HG03520 (cell line): ENCODE results near the gene NNMT.

Experiments used
- ATAC-seq: cut with Tn5 transposase; IDR thresholded peaks from one replicate; pipeline ENCODE4 v1.9.1; 2021; ENCODE audit warnings: mild to moderate bottlenecking, moderate library complexity; ENCODE audit not compliant: unreplicated experiment

NNMT gene

DNA sequence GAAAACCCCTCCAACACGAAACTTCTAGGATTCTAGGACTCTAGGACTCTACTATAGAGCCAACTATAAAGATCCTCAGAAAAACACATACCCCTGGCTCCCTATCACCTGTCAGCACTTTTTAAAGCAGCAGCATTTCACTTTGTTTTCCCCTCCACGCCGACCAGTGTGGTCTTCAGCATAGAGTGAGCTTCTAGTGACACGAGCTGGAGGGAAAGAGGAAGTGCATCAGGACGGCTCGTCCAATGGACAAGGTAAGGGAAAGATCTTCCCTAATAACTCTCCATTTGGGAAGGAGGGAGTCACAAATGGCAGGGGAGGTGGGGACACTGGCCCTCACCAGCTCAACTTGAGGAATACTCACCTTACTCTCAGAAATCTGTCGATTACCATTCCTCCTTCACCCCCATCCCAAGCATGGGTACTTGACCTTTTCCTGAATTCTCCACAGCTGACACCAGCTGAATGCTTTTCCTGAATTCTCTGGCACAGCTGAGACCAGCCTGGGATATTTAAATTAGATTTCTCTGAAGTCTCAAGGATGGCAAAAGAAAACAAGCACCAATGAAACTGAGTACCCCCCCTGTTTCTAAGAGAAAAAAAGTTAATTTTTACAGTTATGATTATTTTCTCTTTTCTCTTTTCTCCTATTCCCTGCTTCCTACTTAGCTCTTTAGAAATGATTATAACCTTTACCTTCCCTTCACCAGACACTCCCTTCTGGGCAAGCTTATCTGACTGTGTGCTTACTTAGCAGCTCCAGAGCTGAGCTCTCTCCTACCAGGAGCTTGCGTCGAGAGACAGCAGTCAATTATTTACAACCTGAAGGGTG is 33.3 kb upstream of the NNMT start:
- no peak for ATAC-seq

DNA sequence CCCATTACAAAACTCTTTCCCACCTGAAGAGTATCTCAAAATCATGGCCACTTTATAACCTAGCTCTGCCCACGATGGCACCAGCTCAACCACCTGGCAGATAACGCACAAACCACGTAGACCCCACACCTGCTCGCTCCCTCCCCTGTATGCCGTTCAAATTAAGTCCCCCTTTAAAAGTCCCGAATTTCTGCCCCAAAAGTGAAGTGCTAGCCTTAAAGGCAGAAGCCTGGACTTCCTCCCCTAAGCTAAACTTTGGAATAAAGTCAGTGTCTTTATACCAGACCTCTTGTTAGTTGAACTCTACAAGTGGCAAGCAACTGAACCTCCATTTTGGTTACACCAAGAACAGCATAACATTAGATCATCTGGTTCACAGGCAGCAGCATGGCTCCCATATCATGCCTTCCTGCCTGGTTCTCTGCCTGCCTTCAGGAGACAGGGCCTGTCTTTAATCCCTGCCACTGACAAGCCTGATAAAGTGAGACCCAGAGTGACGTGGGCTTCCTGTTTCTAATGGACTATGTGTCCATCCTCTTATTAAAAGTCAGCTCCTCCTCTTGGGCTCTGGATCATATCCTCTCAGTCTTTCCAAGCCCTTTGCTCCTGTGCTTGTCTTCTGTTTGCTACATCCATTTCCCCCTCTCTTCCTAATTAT is 32.6 kb upstream of the NNMT start:
- no peak for ATAC-seq

GRCh38 chr11:114264381-114264780 is 31.8 kb upstream of the NNMT start:
- ATAC-seq: no peak

DNA sequence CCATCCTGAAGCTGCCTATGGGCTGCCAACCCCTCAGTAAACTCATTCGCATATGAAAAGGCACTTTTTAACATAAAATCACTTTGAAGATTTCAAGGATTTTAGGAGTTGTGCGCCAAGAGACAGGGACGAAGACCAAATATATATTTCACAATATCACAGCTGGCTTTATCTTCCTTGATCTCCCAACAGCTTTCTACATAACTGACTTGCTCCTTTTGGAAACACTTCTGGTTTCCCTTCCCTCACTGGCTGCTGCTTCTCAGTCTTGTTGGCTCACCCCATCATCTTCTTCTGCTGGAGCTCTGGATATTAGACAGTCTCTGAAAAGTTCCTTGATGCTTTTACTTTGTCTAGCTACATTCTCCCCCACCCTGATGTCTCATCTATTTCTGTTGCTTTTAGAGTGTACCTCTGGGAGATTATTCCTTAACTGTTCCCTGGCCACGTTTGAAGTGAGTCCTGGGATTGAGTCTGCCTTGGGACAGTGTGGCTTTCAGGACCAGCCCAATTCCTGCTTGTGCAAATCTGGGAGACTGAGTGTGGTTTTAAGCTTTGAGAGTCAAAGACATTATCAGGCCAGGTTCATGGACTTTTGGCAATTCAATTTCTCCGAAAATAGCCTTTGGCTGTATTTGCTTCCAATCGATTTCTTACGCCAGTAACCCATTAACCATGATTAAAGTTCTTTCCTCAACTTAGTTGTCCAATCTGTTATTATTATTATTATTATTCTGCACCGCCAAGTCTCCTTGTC is 30.9 kb upstream of the NNMT start:
- ATAC-seq: no peak

GRCh38 chr11:114269498-114269897 is 26.7 kb upstream of the NNMT start:
- no peak for ATAC-seq

DNA sequence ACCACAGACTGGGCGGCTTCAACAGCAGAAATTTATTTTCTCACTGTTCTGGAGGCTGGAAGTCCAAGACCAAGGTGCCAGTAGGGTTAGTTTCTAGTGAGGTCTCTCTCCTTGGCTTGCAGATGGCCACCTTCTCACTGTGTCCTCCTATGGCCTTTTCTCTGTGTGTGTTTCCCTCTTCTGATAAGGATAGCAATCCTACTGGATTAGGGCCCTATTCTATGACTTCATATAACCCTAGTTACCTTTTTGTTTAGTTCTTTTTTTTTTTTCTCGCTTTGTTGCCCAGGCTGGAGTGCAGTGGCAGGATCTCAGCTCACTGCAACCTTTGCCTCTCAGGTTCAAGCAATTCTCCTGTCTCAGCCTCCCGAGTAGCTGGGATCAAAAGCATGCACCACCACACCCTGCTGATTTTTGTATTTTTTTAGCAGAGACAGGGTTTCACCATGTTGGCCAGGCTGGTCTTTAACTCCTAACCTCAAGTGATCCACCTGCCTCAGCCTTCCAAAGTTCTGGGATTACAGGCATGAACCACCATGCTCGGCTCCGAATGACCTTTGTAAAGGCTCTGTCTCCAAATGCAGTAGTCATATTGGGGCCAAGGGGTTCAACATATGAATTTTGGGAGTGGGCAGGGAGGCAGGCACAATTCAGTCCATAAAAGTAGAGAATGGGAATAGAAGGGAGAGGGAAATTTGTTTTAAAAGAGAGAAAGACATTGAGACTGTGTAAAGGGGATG is 25.5 kb upstream of the NNMT start:
- ATAC-seq: no peak

DNA sequence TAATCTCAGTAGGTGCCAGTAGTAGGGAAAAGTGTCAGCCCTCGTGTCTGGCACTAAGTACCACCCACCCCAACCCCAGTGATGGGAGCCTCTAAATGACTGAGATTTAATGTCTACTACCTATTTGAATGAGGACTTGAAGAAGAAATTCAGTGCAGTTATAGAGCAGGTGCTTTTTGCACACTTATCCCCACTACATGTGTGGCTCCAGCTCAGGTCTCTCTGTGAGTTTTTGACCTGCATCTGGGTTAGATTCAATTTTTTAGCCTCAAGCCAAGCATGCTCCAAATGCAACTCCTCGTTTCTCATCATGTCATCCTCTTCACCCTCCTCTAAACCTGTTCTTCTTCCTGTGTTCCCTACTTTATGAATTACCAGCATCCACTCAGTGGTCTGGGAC is 24.9 kb upstream of the NNMT start:
- ATAC-seq: no peak

DNA sequence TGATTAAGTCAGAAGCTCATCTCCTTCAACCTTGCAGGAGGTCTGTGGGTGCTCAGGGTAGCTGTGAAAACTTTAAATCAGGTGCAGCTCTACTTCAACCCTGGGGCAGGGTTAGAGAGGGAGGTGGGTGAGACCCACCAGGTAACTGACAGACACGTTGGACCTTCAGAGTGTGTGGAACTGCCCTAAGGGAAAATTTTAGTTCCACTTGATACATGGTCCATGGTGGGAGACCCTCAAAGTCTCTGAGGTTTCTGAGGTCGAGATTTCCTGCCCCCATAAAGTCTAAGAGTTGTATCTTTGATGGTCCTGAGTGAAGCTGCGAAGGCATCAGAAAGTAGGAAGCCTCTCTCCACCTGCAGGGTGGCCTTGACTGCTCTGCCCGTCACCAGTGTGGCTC is 23.9 kb upstream of the NNMT start:
- ATAC-seq: no peak

DNA sequence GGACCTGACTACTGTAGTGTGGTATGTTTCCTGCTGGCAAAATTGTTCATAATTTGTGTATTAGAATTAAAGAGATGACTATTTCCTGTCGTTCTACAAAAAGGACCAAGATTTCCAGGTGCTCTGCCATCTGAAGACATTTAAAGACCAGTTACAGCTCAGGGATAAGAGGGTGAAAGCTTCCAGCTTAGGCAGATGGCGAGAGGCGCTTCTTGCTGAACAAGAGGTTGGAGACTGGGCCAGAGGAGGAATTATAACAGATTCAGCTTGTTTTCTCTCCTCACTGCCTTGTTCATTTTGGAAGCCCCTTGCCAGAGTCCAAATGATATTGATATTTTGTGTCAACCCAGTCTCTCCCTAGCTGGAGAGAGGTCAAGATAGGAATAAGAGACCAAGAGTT is 23.1 kb upstream of the NNMT start:
- no peak for ATAC-seq

GRCh38 chr11:114273890-114274635 is 22.1 kb upstream of the NNMT start:
- no peak for ATAC-seq

GRCh38 chr11:114274637-114275036 is 21.6 kb upstream of the NNMT start:
- ATAC-seq: no peak

DNA sequence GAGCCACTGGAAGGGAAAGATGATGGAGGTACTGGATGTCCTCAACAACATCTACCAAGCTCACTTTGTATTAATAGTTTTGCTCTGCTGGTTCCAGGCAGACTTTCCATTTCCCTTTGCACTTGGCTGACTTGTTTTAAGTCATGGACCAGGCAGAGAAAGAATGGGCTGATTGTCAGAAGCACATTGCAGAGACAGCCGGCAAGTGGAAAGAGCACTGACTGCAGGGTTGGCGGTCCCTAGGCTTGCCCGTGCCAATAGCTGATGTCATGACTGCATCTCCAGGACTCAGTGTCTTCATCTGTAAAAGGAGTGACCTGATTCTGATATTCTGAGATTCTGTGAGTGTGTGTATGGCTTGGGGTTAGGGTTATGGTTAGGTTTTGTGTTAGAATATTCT is 20.9 kb upstream of the NNMT start:
- ATAC-seq: no peak

- ATAC-seq: no peak
Observed at GRCh38 chr11:114276077-114276476, 20.1 kb upstream of the NNMT start.

DNA sequence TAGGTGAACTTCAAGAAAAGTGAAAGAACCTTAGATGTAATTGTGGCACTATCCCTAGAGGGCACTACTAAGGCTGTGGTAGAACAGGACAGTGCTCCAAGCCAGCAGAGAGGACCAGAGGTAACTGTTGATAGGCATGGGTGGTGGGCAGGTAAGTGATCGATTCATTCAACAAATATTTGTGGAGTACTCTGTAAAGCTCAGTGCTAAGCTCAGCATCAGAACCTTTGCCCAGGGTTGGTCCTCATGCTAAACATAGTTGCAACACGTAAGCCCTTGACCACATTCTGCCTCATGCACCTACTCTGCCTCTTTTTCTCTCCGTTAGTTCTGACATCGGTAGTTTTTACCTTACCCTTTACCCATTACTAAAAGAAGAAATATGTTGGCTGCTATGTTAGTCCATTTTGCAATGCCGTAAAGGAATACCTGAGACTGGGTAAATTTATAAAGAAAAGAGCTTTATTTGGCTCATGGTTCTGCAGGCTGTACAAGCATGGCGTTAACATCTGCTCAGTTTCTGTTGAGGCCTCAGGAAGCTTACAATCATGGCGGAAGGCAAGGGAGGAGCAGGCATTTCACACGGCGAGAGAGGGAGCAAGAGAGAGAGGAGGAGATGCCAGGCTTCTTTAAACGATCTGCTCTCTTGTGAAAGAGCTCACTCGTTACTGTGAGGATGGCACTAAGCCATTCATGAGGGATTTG is 18.4 kb upstream of the NNMT start:
- ATAC-seq: no peak

- no peak for ATAC-seq
Observed at GRCh38 chr11:114278342-114279065, 17.7 kb upstream of the NNMT start.

- no peak for ATAC-seq
Observed at GRCh38 chr11:114279792-114280546, 16.2 kb upstream of the NNMT start.

DNA sequence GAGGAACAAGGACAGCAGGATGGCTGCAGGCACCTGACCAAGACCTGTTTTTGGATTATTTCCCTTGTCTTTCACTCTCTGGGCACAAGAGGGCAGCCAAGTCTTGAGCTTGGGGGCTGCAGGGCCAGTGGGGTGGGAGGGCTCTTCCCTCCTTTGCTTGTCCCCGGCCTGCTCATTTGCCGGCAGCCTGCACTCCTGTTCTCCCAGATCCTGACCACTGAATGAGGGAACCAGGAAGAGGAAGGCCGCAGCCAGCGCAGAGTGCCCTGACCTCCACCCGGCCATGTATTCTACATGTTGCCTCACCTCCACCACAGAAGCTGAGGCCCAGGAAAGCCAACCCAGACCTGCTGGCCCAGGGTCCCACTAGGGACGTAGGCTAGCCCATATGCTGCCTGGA is 15.5 kb upstream of the NNMT start:
- no peak for ATAC-seq

DNA sequence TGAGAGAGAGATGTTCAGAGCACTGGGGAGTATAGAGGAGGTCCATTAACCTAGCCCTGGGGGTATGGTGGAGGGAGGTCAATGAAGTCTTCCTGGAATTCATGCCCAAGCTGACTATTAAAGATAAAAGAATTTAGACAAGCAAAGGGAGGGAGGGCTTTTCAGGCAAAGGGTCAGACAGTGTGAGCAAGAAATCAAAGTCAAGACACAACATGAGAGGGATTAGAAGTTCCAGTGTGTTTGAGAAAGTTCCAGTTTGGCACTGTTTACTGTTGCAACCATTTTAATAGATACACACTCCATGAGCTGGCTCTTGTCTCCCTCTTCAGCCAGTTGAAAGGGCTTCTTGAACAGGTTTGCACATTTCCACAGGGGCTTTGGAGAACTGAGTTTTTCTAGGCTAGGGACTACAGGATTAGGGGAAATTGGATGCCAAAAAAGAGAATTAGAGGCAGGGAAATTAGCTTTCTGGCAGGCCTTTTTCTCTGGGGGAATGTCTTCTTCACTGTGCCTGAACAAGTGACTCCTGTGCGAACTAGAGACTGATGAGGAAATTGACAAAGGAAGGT is 14.7 kb upstream of the NNMT start:
- no peak for ATAC-seq
